Fibroblast of lung (primary cell): ENCODE data around the gene FAM53B.

Experiments
- CTCF ChIP-seq, 2 donors: IDR thresholded peaks in 1 of 2; conservative IDR thresholded peaks in 1 of 2; 1 replicate in 1 of 2; 2 replicates in 1 of 2; pipeline ENCODE4 v1.5.1; 2011 to 2012; ENCODE audit warnings: low read length in 2 of 2, control low read depth in 1 of 2, inconsistent platforms in 1 of 2, low read depth in 1 of 2, mild to moderate bottlenecking in 1 of 2
- EZH2 ChIP-seq: IDR thresholded peaks from 2 replicates; pipeline ENCODE4 v1.5.1; 2012; ENCODE audit warnings: low read length, control low read depth, mild to moderate bottlenecking; ENCODE audit errors: missing control alignments

- TF ChIP-seq CTCF (conservative IDR thresholded peaks at IDR 0.05 in 1 of 2, IDR thresholded peaks at IDR 0.05 in 1 of 2; ENCODE audit: low read depth in 1 of 2, low read length in 2 of 2): no peak
- TF ChIP-seq EZH2: no peak
Observed at GRCh38 chr10:124768791-124769190, 24.6 kb upstream of the FAM53B start.
